ENCODE measurements around the gene SURF6.
A peak's percentile ranks its signal among the peaks of the same experiment; 100 is the strongest.
"Not testable (repeated sequence)": the region's sequence is repeated elsewhere in the genome, so short reads cannot be mapped to it uniquely, and the experiment has no call there.

SURF6 gene

GRCh38 chr9:133378408-133378962, 42.5 kb upstream of the SURF6 start:
- Histone ChIP-seq H3K36me3 (ENCODE audit: insufficient read depth, low read length) (no peaks in the 10 kb centered on the region; the same call in 1 of the 2 replicates), H3K9me3 (ENCODE audit: low read depth, low read length) (no peaks in the 10 kb centered on the region), H3K9ac (ENCODE audit: insufficient read length) (no peak overlapping the region), H3K4me3 (no peak overlapping the region), H3K27ac (no peak overlapping the region)
- no peak for TF ChIP-seq FOXP2 (optimal IDR thresholded peaks at IDR 0.05; ENCODE audit: control extremely low read depth, extremely low read length, insufficient read depth)
- TF ChIP-seq EZH2 (IDR thresholded peaks at IDR 0.05): no peak
- TF ChIP-seq POLR2AphosphoS5 (IDR thresholded peaks at IDR 0.05; ENCODE audit: borderline replicate concordance, low read depth, low read length): no peak
- DNase-seq (ENCODE audit: low read depth, low spot score): no peak

- no peaks in the 10 kb centered on the region for H3K9me3 ChIP-seq (ENCODE audit: low read depth, low read length)
- H3K36me3 ChIP-seq (ENCODE audit: insufficient read depth, low read length): peaks cover 7% of the 10 kb centered on the region; the same call in 1 of the 2 replicates
- H3K9ac ChIP-seq (ENCODE audit: insufficient read length): no peak overlapping the region
- no peak for DNase-seq (ENCODE audit: low read depth, low spot score)
- TF ChIP-seq FOXP2 (optimal IDR thresholded peaks at IDR 0.05; ENCODE audit: control extremely low read depth, extremely low read length, insufficient read depth) (no peak), POLR2AphosphoS5 (IDR thresholded peaks at IDR 0.05; ENCODE audit: borderline replicate concordance, low read depth, low read length) (no peak), EZH2 (IDR thresholded peaks at IDR 0.05) (no peak)
- H3K27ac ChIP-seq: no peak overlapping the region
- H3K4me3 ChIP-seq: no peak overlapping the region
These were observed 41.8 kb upstream of the SURF6 start for GRCh38 chr9:133377721-133378216.

- H3K9ac ChIP-seq (ENCODE audit: insufficient read length): not testable (repeated sequence)
These were observed 41.3 kb upstream of the SURF6 start for GRCh38 chr9:133377280-133377679.

GRCh38 chr9:133375724-133376654, 40.0 kb upstream of the SURF6 start, which contains the start of the genes STKLD1 and SURF4:
STKLD1 (plus strand) TSS chr9:133376366; CDS start chr9:133376474, 108 bp downstream.
SURF4 (minus strand) TSS chr9:133376060; CDS start chr9:133375969, 91 bp downstream.
- TF ChIP-seq POLR2AphosphoS5 (IDR thresholded peaks at IDR 0.05; ENCODE audit: borderline replicate concordance, low read depth, low read length) (peak; percentile 33; the same call in 1 of the 2 replicates), FOXP2 (optimal IDR thresholded peaks at IDR 0.05; ENCODE audit: control extremely low read depth, extremely low read length, insufficient read depth) (no peak)
- H3K27ac ChIP-seq: peak within 1 kb of the TSS; percentile 87
- peak within 1 kb of the TSS; percentile 95 for H3K4me3 ChIP-seq
- H3K9me3 ChIP-seq (ENCODE audit: low read depth, low read length): no peaks in the 10 kb centered on the region
- peaks cover 12% of the 10 kb centered on the region; the same call in 1 of the 2 replicates for H3K36me3 ChIP-seq (ENCODE audit: insufficient read depth, low read length)
- peak; percentile 45 for DNase-seq (ENCODE audit: low read depth, low spot score)
- H3K9ac ChIP-seq (ENCODE audit: insufficient read length): peak within 1 kb of the TSS; percentile 88

More at GRCh38 chr9:133377280-133377679, 41.3 kb upstream of the SURF6 start:
- not testable (repeated sequence) for H3K4me3 ChIP-seq; H3K27ac ChIP-seq; H3K9me3 ChIP-seq (ENCODE audit: low read depth, low read length); DNase-seq (ENCODE audit: low read depth, low spot score)
- H3K36me3 ChIP-seq (ENCODE audit: insufficient read depth, low read length): peaks cover 12% of the 10 kb centered on the region; the same call in 1 of the 2 replicates

- no peak for TF ChIP-seq POLR2AphosphoS5 (IDR thresholded peaks at IDR 0.05; ENCODE audit: borderline replicate concordance, low read depth, low read length)
- no peak for TF ChIP-seq EZH2 (IDR thresholded peaks at IDR 0.05)
- no peak for TF ChIP-seq FOXP2 (optimal IDR thresholded peaks at IDR 0.05; ENCODE audit: control extremely low read depth, extremely low read length, insufficient read depth)
- peak overlapping the region; percentile 95 for H3K4me3 ChIP-seq
- no peaks in the 10 kb centered on the region for H3K9me3 ChIP-seq (ENCODE audit: low read depth, low read length)
- DNase-seq (ENCODE audit: low read depth, low spot score): no peak
- H3K9ac ChIP-seq (ENCODE audit: insufficient read length): peak overlapping the region; percentile 88
- peak overlapping the region; percentile 87 for H3K27ac ChIP-seq
- peaks cover 19% of the 10 kb centered on the region; the same call in 1 of the 2 replicates for H3K36me3 ChIP-seq (ENCODE audit: insufficient read depth, low read length)
These were observed 39.2 kb upstream of the SURF6 start for GRCh38 chr9:133375116-133375723.

- Histone ChIP-seq H3K4me3 (peak overlapping the region; percentile 95), H3K36me3 (ENCODE audit: insufficient read depth, low read length) (peaks cover 24% of the 10 kb centered on the region; the same call in 1 of the 2 replicates), H3K9ac (ENCODE audit: insufficient read length) (peak overlapping the region; percentile 88), H3K9me3 (ENCODE audit: low read depth, low read length) (no peaks in the 10 kb centered on the region), H3K27ac (no peak overlapping the region; the same call in 1 of the 2 replicates)
- TF ChIP-seq FOXP2 (optimal IDR thresholded peaks at IDR 0.05; ENCODE audit: control extremely low read depth, extremely low read length, insufficient read depth) (no peak), POLR2AphosphoS5 (IDR thresholded peaks at IDR 0.05; ENCODE audit: borderline replicate concordance, low read depth, low read length) (no peak), EZH2 (IDR thresholded peaks at IDR 0.05) (no peak)
- DNase-seq (ENCODE audit: low read depth, low spot score): no peak
These were observed 38.7 kb upstream of the SURF6 start for GRCh38 chr9:133374612-133375115.

- TF ChIP-seq FOXP2 (optimal IDR thresholded peaks at IDR 0.05; ENCODE audit: control extremely low read depth, extremely low read length, insufficient read depth) (no peak), EZH2 (IDR thresholded peaks at IDR 0.05) (no peak), POLR2AphosphoS5 (IDR thresholded peaks at IDR 0.05; ENCODE audit: borderline replicate concordance, low read depth, low read length) (no peak)
- DNase-seq (ENCODE audit: low read depth, low spot score): no peak
- peaks cover 29% of the 10 kb centered on the region for H3K36me3 ChIP-seq (ENCODE audit: insufficient read depth, low read length)
- no peaks in the 10 kb centered on the region for H3K9me3 ChIP-seq (ENCODE audit: low read depth, low read length)
- no peak overlapping the region for H3K27ac ChIP-seq
- no peak overlapping the region for H3K9ac ChIP-seq (ENCODE audit: insufficient read length)
- no peak overlapping the region for H3K4me3 ChIP-seq
These were observed 36.2 kb upstream of the SURF6 start for GRCh38 chr9:133372144-133372543.
